Fibroblast of skin of abdomen (primary cell): Measurements from ENCODE around the gene SUN3.
"Not testable (repeated sequence)": the region's sequence is repeated elsewhere in the genome, so short reads cannot be mapped to it uniquely, and the experiment has no call there.

Experiments
- DNase-seq: peaks from one replicate; pipeline ENCODE4 v3.0.0-alpha.2; 2013

The SUN3 gene

DNA sequence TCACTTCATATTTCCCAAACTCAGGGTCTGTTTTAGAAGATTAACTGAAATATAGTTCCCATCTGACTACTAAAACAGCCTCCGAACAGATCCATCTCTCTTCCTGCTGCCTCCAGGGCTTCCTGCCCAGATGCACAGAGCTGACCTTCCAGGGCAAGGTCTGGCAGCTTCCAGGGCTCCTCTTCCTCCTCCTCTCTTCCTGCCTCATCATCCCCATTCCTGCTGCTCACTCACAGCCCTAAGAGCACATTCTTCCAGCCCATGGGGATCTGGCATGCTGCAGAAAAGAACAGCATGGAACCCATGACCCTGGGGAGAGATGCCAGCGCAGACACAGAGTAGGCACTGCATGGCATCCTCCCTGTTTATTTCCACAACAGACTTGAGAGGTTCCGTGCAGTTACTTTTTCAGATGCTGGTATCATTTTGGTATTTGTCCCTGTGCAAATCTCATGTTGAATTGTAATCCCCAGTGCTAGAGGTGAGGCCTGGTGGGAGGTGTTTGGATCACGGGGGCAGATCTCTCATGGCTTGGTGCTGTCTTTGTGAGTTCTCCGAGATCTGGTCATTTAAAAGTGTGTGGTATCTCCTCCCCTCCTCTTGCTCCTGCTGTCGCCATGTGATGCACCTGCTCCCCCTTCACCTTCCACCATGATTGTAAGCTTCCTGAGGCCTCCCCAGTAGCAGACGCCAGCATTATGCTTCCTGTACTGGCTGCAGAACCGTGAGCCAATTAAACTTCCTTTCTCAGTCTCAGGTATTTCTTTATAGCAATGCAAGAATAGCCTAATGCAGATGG lies 85.0 kb downstream of the SUN3 start:
- DNase-seq: no peak

- not testable (repeated sequence) for DNase-seq
Observed at GRCh38 chr7:47942651-47943050, 86.3 kb downstream of the SUN3 start.

GRCh38 chr7:47942132-47942531 lies 86.8 kb downstream of the SUN3 start:
- no peak for DNase-seq

GRCh38 chr7:47941136-47941844 lies 87.6 kb downstream of the SUN3 start:
- peak; percentile 81 for DNase-seq

- DNase-seq: peak; percentile 80
Observed at GRCh38 chr7:47940088-47941013, 88.6 kb downstream of the SUN3 start.

DNA sequence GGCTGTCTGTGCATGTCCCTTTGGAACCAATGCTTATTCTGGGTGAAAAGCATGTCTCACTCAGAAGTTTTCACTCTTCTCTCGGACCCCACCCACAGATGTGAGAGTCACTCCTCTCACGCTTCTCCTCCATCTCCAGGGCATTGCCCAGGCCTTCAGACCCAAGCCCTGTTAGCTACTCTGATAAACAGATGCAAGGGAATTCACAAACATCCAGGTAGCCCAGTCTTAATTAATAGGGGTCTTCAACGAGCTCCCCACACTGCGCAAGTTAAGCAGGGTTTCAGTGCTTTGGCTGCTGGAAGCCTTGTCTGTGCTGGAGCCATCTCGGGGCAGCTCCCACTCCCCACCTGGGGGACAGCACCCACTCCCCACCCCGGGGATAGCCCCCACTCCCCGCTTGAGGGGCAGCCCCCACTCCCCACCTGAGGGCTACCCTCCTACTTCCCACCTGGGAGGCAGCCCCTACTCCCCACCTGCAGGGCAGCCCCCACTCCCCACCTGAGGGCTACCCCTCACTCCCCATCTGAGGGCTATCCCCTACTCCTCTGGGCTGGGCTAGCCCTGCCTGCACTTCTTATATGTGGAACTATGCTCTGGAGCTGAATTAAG lies 89.4 kb downstream of the SUN3 start:
- no peak for DNase-seq

DNA sequence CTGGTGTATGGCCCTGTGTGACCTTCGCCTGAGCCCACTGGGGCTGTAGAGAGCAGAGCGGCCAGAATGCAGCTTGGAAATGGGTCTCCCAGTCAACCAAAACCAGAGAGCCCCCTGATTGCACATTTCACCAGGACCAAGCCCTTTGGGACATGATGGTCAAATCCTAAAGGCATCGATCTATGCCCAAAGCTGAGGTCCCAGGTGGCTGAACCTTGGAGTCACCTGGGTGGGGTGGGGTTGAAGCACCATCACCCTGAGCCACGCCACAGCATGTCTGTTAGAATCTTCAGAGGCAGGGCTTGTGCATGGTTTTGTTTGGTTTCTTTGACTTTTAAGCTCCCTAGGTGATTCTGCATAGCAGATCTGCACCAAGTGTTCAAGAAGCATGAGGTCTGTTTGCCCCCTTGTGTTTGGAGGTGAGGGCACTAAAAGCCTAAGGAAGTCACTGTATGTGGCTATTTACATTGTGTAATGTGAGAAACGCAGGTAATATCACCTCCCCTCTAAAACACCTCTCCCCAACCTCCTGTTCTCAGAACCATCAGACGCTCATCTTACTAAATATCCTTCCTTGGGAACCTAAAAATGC lies 90.2 kb downstream of the SUN3 start:
- no peak for DNase-seq

DNA sequence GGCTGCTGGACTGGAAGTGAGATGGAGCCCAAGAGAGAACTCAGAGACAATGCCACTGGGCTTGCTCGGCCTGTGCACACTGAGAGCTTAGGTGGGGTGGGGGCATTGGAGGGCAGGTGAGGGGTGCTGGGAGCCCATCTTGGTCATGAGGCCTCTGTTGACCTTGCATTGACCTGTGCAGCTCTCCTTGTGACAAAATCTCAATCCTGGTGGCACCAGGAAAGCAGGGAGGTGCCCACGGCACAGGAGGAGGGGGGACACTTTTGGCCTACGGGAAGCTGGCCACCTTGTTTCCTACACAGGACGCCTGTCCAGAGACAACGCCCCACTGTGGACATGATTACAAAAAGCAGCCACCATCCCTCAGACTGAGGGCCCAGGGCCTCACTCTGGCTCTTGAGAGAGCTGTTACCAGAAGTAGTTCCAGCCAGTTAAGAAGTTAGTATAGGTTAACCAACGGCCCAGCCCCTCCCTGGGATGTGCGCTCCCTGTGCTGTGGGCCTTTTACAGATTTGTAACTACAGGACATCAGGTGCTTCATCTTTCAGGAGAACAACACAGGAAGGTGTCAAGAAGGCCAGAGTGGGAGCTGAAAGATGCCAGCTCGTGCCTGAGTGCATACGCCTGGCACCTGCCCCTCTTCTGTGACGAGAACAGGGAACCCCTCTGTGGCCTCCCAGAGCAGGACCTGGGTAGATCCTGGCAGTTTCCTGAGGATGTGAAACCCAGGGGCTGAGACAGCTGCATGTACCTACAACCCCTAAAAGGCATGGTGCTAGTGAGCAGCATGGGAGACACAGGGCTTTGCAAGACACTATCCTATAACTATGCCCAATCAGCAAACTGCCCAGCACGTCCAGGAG lies 91.0 kb downstream of the SUN3 start:
- no peak for DNase-seq
